Loucy (cell line): ENCODE measurements around the gene JAM3.

ENCODE experiments used
- CTCF ChIP-seq: fragments of 200-600 bp; sonication (generic); conservative IDR thresholded peaks from 2 replicates; pipeline ENCODE4 v1.5.1; 2014; ENCODE audit warnings: mild to moderate bottlenecking, antibody characterized with exemption, low read length
- EZH2phosphoT487 ChIP-seq: fragments of 200-600 bp; IDR thresholded peaks from 2 replicates; pipeline ENCODE4 v1.6.1; 2018; ENCODE audit warnings: antibody characterized with exemption, mild to moderate bottlenecking, moderate library complexity, borderline replicate concordance

- TF ChIP-seq CTCF (no peak), EZH2phosphoT487 (no peak)
Measured at GRCh38 chr11:134152696-134153095, 83.8 kb downstream of the JAM3 start.
